CD4-positive, alpha-beta T cell treated with Interleukin-1 beta for 1 hour (primary cell): Measurements from ENCODE around the gene UBA5.

Experiments
- DNase-seq, 2 donors: peaks; one replicate each; pipeline ENCODE4 v3.0.0-alpha.2; 2020 to 2022

The UBA5 gene

DNA sequence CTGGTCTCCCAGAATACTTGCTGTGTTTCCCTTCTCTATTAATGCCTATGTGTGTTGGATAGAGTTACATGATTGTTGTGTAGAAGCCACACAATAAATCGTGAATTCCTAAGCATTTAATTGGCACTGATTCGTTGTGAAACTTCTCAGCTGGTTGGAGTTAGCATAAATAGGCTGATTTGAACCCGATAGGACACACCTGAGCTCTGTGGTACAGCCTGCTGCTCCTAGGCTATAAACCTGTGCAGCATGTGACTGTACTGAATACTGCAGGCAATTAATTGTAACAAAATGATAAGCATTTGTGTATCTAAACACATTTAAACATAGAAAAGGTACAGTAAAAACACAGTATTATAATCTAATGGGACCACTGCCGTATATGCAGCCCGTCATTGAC lies 5.4 kb upstream of the UBA5 start:
- no peak for DNase-seq

DNA sequence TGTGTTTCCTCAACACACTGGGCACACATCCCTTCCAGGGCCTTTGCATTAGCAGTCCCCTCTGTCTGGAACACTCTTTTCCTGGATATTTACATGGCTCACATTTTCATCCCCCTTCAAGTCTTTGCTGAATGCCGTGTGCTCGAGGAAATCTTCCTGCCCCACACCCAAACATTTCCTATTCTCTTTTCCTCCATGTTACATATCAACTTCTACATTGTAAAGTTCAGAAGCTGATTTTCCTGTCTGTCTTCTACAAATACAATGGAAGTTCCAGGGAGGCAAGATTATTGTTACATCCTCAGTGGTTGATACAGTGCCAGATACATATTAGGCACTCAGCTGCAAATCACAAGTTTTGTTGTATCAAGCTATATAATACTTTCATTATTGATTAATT lies 4.7 kb upstream of the UBA5 start:
- no peak for DNase-seq

DNA sequence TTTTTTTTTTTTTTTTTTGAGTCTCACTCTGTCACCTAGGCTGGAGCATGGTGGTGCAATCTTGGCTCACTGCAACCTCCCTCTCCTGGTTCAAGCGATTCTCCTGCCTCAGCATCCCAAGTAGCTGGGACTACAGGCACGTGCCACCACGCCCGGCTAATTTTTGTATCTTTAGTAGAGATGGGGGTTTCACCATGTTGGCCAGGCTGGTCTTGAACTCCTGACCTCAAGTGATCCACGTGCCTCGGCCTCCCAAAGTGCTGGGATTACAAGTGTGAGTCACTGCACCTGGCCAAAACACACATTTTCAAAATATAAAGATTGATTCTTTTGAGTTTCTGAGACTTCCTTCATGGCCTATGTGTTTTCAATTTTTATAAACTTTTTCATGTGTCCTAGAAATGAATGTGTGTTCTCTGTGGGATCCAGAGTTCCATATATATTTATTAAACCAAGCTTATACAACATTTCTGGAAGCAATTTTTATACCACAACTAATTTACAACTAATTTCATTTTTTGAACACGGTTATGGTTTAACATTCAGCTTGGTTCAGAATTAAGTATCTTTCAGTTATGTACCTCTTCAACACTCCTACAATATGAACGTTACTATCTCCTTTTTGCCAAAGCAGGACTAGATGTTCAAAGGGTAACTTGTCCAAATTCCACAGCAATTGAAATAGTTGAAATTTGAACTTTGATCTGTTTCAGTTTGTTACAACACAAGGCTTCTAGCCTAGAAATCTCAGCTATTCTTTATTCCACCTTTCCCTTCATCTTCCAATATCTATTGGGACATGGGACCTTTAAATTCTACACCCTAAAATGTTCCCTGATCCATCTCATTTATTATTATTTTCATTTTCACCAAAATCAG lies 2.0 kb upstream of the UBA5 start:
- no peak for DNase-seq

DNA sequence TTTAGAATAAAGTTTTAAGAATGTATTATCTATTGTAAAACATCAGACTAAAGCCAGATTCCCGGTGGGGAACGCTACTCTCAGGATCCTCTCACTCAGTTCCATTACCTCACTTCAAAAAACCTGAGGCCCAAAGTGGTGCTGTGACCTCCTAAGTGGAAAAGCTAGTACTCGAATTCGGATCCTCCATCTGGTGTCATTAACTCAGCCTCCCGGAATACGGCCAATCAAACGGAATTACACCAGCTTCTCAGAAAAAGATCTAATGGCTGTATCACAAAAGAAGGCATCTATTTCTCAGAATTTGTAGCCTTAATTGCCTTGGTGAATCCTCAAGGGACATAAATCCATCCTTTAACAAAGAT lies 1.1 kb upstream of the UBA5 start:
- DNase-seq, result no peak

GRCh38 chr3:132659365-132660051 lies 621 bp upstream of the UBA5 start, which contains the start of gene ACAD11:
Gene ACAD11, minus strand, starts transcription at chr3:132659809. Its CDS starts 58 bp downstream, at chr3:132659751.
- DNase-seq, result peak; percentile 22 to 36

- no peak for DNase-seq
These were observed 612 bp downstream of the UBA5 start for GRCh38 chr3:132660811-132661070.

DNA sequence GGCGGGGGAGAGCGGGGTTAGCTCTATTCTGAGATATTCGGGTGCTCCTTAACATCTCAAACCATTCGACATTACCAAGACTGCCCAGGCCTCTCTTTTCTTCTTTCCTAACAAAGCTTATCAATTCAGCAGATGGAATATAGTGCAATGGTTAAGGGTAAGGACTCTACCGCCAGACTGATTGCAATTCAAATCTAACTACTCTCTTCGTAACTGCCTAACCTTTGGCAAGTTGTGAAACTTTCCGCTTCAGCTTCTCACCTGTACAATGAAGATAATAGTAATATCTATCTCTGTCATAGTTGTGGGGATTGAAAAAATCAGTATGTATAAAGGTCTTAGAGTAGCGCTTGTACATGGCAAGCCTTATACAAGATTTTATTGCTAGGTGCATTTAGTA lies 972 bp downstream of the UBA5 start:
- DNase-seq, result no peak

GRCh38 chr3:132662212-132662611 lies 2.1 kb downstream of the UBA5 start:
- no peak for DNase-seq

DNA sequence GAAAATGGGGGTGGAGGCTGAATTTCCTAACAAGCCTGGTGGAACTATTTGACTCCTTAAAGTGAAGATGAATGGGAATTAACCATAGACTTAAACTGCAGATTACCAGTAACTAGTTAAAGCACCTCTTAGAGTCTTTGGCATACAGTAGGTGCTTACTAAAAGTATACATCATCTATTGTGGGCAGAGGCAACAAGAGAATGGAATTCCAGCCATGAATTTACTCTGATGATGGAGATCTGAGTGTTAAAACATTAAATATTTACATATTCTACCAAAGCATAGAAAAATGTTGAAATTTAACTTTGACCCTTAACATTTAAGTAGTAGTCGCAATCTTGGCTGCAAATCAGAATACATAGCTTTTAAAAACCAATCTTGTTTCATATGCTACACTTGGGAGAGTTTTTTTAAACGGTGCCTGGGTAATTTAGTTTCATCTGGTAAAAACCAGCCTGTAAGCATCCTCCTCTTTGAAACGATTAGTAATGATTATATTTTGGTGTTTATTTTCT lies 5.2 kb downstream of the UBA5 start:
- DNase-seq, result no peak

- DNase-seq, result no peak
These were observed 9.2 kb downstream of the UBA5 start for GRCh38 chr3:132669256-132669777.

GRCh38 chr3:132675408-132675807 lies 15.3 kb downstream of the UBA5 start:
- no peak for DNase-seq

- no peak for DNase-seq
These were observed 19.8 kb downstream of the UBA5 start for GRCh38 chr3:132679911-132680310.

DNA sequence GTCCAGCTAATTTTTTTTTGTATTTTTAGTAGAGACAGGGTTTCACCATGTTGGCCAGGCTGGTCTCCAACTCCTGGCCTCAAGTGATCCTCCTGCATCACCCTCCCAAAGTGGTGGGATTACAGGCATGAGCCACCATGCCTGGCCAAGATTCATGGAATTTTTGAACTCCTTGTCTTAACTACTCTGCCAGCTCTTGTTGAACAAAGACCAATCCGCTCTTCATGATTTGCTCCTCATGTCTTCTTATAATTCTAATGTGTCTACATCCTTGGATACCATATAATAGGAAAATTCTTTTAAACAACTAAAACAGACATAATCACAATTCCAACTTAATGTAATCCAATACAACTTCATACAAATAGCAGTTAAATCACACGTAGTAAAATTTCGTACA lies 21.3 kb downstream of the UBA5 start:
- DNase-seq, result no peak

DNA sequence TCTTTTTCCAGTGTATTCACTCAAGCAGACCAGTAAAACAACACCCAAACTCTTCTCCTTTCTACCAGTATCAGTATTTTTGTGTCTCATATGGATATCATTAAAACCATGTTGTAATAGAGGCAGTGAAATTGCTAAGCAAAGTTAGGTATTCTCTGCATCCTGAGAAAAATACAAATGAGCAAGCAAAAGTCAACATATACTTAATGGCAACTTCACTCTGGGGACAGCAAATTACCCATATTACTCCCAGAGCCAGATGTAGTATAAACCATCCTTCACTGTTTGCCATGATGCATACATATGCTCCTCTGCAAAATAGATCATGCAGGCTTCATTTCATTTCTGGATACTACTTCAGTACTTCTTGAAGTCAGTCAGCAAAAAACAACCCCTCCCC lies 22.1 kb downstream of the UBA5 start:
- DNase-seq, result no peak

DNA sequence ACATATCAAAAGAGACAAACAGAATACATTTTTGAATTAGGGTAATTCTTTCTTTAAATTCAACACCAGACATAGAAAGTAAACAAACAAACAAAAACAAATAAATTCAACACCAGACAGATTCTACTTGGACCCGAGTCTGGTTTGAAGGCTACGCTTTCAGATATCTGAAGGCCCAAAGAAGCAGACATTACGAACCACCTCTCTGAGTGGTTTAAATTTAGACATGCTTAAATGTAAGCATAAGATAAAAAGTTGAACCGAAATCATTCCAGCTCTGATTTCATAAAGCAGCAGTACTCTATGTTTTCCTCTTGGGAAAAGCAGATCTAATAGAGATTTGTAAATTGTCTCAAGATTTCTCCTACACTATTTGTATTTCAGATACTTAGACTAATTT lies 29.9 kb downstream of the UBA5 start:
- DNase-seq, result no peak

DNA sequence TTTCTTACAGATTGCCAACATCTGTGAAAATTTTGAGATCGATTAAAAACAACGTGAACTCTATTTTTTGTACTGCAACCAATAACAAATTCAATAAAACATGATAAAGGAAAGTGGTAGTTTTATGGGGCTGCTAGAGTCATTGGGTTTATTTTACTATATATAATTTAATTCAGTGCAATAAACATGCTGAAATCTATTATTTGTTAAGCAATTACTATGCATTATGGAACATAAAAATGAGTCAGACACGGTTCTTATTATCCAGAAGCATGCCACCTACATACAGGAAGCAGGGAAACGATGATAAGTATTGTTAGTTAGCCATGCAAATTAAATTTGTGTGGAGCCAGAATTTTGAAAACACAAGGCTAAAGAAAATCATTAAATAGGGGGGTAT lies 34.9 kb downstream of the UBA5 start:
- no peak for DNase-seq

DNA sequence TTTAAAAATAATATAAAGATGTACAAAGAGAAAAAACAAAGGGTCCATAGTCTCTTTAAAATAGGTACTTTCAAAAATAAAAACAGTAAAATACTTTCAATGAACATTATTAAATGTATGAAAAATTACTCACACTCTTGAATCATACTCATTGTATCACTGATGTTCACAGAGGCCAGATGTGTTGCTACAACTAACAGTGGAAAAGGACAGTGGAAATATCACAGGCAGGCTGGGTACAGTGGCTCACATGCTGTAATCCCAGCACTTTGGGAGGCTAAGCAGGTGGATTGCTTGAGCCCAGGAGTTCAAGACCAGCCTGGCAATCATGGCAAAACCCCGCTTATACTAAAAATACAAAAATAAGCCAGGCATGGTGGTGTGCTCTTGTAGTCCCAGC lies 35.3 kb downstream of the UBA5 start:
- no peak for DNase-seq

DNA sequence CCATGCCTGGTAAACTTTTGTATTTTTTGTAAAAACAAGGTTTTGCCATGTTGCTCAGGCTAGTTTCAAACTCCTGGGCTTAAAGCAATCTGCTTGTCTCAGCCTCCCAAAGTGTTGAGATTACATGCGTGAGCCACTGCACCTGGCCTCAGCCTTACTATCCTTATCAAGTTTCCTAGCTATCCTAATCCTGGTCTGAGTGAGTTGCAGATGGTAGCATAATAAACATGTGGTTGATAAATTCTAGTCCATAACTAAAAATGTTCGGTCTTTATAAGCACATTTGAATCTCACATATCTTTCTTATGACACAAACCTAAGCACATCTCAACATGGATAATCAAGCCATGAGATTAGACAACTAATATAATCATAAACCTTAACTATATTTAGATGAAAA lies 43.6 kb downstream of the UBA5 start:
- no peak for DNase-seq

DNA sequence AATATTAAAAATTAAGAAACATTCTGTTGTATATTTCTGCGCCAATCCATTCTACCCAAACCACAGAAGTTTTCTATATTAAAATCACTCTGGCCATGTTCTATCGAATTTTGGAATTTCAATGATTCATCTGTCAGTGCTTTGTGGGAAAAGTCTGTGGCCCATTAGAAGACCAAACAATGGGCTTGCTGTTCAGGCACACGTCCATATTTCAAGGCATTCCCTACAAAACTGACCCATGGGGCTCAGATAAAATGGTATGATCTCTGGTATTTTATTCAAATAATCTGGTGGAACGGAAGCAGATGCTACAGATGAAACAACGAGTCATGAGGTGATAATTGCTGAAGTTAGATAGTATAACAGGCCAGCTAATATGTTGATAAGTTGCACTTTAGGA lies 49.6 kb downstream of the UBA5 start:
- DNase-seq, result no peak

- no peak for DNase-seq
These were observed 50.2 kb downstream of the UBA5 start for GRCh38 chr3:132710311-132710710.

DNA sequence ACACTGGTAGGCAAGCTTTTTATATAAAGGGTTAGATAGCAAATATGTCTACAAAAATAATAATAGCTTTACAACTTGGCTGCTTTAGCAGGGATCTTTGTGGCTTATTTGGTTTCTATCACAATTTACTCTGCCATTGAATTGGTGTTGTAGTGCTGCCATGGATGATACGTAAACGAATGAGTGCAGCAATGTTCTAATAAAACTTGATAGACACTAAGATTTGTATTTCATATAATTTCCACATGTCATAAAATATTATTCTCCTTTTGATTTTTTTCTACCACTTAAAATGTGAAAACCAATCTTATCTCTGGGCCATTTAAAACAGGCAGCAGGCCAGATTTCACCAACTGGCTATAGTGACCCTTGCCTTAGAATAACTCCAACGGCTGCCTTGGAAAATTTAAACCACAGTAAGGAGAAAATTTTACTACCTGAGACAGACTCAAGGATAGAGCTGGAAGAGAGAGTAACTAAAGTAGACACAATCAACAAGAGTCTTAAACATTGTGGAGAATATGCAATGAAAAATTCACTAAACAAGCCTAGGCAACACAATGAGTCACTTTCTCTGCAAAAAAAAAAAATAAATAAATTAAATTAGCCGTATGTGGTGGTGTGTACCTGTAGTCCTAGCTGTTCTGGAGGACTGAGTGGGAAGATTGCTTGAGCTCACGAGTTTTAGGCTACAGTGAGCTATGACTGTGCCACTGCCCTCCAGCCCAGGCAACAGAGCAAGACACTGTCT lies 54.0 kb downstream of the UBA5 start:
- no peak for DNase-seq

DNA sequence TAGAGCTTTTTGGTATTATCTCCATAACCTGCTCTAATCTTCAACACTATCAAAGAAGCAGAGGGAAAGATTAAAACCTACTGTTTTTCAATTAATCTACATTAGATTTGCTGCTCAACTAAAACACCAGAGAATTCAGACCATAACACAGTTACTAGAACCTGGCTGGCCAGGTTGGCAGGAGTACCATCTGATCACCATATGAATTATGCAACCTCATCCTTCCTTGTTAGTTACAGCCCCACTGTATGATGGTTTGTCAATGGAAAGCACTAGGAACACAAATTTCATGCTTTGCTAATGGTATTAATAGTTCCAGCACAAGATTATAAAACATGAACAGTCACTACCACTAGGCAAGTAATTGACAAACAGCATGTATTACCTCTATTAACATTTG lies 56.2 kb downstream of the UBA5 start:
- DNase-seq, result no peak

GRCh38 chr3:132720228-132720627 lies 60.1 kb downstream of the UBA5 start:
- DNase-seq, result no peak
